HG03442 (cell line): ENCODE data around the gene TFAP2A.

Source experiments
- ATAC-seq: cut with Tn5 transposase; IDR thresholded peaks from one replicate; pipeline ENCODE4 v1.9.1; 2021; ENCODE audit warnings: mild to moderate bottlenecking, moderate library complexity; ENCODE audit not compliant: unreplicated experiment

Gene TFAP2A

GRCh38 chr6:10414756-10415616 lies at the start of gene TFAP2A:
TSS of gene TFAP2A (minus strand) at chr6:10415074. CDS start at chr6:10414991, 83 bp downstream.
- no peak for ATAC-seq

DNA sequence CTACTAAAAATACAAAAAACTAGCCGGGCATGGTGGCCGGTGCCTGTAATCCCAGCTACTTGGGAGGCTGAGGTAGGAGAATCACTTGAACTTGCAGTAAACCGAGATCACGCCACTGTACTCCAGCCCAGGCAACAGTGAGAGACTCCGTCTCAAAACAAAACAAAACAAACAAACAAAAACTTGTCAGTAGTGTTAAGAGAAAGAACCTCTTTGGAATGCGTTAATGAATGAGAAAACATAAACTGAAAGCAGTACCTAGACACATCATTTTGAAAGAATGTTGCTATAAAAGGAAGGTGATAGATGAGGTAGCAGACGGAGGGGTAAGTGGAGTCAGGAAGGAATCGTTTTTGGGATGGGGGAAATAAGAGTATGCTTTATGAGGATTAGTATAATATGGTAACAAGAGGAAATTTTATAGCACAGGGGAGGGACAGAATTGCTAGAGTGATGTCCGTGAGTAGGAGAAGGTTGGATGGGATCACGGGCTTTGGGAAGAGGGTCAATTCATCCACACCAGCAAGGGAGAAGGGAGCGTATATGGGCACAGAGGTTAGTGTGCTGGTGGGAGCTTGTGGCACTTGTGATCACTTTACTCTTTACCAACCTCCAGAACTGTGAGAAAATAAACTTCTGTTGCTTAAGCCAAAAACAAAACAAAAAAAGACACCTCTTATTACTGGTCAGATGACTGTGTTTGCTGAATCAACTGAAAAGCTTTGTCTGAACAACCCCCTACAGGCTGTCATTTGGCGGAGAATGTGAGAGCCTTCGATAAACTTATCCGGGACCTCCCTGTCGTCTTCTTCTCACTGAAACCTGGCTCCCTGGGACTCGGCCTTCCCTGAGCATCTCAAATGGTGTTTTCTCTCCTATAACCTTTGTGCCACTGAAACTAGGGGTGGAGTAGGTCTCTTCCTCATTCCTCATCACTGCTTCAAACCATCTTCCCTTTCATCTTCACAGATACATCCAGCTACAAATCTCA lies 48.9 kb upstream of the TFAP2A start:
- ATAC-seq = no peak

- ATAC-seq = no peak
These were observed 48.2 kb upstream of the TFAP2A start for GRCh38 chr6:10463040-10463439.

- no peak for ATAC-seq
These were observed 47.0 kb upstream of the TFAP2A start for GRCh38 chr6:10461850-10462249.

GRCh38 chr6:10460096-10460495 lies 45.2 kb upstream of the TFAP2A start:
- peak; percentile 97 for ATAC-seq

DNA sequence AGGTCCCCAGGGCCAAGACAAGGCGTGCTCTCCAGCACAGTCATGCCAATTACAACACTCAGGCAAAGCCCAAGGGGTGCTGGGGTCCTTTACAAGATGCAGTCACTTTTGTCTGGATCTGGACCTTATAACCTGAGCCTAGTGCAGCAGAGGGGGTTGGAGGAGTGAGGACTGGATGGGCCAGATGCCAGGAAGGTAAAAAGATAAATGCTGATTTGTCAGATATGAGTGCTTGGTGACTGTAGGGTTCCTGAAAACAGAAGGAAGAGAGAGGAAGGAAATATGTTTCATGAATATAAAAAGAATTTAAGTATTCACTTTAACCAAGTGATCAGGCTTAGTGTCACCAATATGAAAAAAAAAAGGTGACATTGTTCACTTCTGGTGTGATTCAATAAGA lies 43.4 kb upstream of the TFAP2A start:
- no peak for ATAC-seq

DNA sequence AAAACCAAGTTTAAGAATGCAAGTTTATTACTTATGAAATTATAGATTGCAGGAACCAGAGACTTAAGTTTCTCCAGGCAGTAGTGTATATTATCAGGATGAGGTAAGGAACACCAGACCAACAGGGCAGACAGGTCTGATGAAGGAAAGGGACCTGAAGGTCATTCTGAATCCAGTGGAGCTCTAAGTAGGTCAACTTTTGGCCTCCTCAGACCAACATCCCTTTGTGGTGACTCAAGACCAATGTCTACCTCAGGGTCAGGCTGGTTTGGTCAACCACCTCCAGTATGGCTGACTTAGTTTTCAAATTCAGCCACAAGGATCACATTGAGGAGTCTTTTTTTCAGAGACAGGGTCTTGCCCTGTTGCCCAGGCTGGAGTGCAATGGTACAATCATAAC lies 38.7 kb upstream of the TFAP2A start:
- ATAC-seq = no peak

- ATAC-seq = no peak
These were observed 37.1 kb upstream of the TFAP2A start for GRCh38 chr6:10451828-10452509.

- no peak for ATAC-seq
These were observed 36.5 kb upstream of the TFAP2A start for GRCh38 chr6:10451394-10451793.

GRCh38 chr6:10449751-10450150 lies 34.9 kb upstream of the TFAP2A start:
- no peak for ATAC-seq

DNA sequence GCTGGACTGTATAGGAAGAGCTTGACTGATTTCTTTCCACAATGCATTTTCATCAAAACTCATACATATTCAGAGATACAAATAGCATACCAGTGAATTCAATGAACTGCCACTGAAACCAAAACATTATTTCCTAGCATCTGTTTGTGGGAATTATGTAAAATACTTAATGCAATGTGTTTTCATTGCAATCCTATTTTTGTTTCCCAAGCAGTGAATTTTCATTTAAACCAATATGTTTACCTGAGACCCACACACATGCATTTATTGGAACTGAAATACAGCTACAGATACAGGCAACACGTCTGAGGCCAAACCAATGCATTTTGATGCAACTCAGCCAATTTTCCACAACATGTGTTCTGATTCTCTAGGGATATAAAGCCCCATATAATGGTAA lies 33.2 kb upstream of the TFAP2A start:
- no peak for ATAC-seq

DNA sequence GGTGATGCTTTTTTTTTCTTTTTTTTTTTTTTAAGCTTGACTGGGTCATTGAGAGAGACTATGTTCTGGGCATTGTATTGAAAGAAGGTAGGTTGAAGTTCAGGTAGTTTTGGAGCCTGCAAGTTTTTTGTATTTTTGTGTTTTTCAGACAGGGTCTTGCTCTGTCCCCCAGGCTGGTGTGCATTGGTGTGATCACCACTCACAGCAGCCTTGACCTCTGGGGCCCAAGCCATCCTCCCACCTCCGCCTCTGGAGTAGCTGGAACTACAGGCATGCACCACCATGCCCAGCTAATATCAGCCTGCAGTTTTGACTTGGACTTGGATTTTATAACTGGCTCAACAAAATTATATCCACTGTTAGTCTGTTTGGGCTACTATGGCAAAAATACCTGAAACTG lies 31.7 kb upstream of the TFAP2A start:
- ATAC-seq = no peak

- ATAC-seq = no peak
These were observed 26.8 kb upstream of the TFAP2A start for GRCh38 chr6:10441655-10442009.

DNA sequence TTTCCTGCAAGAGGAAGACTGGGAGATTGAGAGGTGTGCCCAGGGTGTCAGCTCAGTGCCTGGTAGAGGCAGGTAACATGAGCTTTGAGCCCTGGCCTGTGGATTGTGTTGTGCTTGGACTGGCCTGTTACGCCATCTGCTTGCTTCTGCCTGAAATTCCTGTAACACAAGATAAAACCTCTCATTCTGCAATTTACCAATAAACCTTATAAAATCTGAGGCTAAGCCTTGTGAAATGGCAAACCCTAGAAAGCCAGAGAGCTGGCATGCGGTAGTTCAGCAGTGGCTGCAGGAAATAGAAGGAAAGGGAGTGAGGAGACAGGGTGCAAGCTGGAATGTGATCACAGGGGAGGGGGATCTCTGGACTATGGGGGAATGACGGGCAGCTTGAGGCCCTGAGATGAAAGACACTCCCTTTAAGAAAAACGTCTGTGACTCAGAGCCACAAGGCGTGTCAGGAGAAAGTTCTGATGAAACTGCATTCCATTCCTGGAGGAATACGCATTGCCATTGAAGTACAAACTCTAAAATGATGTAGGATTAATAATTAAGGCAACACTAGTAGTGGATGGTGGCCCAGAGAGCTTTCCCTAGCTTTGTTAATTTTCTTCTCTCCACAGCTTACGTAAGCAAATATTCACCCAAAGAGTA lies 26.3 kb upstream of the TFAP2A start:
- no peak for ATAC-seq

DNA sequence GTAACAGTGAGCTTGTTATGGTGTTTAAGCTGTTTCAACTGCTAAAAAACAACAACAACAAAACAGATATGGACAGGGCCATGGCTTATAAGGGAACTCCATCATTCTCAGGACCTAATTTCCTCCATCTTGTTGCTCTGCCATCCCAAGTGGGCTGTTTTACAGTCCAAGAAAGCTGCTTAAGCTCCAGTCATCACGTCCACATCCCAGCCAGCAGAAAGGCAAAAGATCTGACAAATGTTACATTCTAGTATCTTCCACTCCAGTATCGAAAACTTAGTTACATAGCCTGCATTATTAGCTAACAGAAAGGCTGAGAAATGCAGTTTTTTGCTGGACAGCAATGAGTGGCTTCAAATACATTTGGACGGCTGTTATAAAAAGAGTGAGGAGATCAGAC lies 23.0 kb upstream of the TFAP2A start:
- ATAC-seq = no peak

GRCh38 chr6:10434235-10434634 lies 19.4 kb upstream of the TFAP2A start:
- ATAC-seq = no peak

DNA sequence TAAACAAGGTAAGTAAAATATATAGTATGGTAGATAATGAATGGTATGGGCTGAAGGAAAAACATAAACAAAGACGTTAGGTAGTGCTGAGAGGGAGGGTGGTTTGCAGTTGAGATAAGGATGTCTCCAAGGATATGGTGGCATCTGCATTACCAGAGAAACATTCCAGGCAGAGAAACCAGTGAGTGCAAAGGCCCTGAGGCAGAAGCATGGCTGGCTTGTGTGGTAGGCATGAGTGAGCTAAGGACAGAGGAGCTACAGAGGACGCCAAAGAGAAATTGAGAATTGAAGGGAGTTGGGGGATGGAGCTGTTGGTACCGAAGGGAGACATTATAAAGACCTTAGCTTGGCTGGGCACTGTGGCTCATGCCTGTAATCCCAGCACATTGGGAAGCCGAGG lies 18.4 kb upstream of the TFAP2A start:
- ATAC-seq = no peak

DNA sequence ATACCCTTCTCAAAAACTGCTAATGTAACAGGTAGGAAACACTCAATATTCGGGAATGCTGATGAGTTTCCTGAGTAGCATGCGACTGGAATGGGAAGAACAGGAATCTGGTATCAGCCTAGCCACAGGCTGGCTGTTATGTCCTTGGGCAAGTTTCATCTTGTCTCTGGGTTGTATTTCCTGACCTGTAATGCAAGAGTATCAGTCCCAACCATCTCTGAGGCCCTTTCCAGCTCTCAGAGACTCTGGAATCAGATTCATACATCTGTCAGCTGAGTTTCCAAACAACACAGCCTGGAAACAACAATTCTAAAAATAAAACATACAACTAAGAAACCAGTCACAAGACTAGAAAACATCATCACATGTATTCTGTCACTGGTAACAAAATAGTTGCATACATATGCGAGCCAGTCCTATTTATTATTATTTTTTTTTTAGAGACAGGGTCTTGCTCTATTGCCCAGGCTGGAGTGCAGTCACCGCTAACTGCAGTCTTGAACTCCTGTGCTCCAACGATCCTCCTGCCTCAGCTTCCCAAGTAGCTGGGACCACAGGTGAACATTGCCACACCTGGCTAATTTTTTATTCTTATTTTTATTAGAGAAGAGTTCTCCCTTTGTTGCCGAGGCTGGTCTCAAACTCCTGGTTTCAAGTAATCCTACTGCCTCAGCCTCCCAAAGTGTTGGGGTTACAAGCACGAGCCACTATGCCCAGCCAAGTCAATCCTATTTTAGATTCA lies 16.7 kb upstream of the TFAP2A start:
- no peak for ATAC-seq

GRCh38 chr6:10429638-10430427 lies 15.0 kb upstream of the TFAP2A start:
- peak; percentile 63 for ATAC-seq
